Upper lobe of left lung (tissue), 4 donors: ENCODE results near the gene PHACTR1.

Source experiments
- POLR2A ChIP-seq, 4 donors: fragments of 450-650 bp; IDR thresholded peaks; one replicate each; pipeline ENCODE4 v1.5.1; 2016 to 2017; ENCODE audit warnings: antibody characterized with exemption in 4 of 4, mild to moderate bottlenecking in 2 of 4
- TF ChIP-seq, protein P1 (sequence below), 6 experiments: fragments of 450-650 bp in 4 of 6; fragments of 200-600 bp in 2 of 6; sonication (generic) in 2 of 6; IDR thresholded peaks; one replicate each; pipeline ENCODE4 v1.5.1; 2016 to 2019; ENCODE audit warnings: antibody characterized with exemption in 6 of 6

DNA sequence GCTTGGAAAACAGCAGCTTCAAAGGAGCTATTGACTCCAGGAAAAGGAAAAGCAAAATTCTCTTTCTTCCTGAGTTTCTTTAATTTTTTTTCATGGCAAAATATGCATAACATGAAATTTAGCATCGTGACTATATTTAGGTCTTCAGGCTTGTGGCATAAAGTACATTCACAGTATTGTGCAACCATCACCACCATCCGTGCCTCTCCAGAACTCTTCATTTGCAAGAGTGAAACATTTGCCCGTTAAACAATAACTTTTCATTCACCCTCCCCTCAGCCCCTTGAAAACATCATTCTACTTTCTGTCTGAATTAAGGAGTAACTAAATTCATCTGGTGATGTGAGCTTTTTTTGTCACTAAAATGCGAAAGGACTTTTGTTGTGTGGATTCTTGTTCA, 251.7 kb downstream of the PHACTR1 start:
- TF ChIP-seq, protein P1, sequence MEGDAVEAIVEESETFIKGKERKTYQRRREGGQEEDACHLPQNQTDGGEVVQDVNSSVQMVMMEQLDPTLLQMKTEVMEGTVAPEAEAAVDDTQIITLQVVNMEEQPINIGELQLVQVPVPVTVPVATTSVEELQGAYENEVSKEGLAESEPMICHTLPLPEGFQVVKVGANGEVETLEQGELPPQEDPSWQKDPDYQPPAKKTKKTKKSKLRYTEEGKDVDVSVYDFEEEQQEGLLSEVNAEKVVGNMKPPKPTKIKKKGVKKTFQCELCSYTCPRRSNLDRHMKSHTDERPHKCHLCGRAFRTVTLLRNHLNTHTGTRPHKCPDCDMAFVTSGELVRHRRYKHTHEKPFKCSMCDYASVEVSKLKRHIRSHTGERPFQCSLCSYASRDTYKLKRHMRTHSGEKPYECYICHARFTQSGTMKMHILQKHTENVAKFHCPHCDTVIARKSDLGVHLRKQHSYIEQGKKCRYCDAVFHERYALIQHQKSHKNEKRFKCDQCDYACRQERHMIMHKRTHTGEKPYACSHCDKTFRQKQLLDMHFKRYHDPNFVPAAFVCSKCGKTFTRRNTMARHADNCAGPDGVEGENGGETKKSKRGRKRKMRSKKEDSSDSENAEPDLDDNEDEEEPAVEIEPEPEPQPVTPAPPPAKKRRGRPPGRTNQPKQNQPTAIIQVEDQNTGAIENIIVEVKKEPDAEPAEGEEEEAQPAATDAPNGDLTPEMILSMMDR (IDR thresholded peaks at IDR 0.05): no peak
- no peak for TF ChIP-seq POLR2A (IDR thresholded peaks at IDR 0.05)
